Fibroblast of mammary gland (primary cell): ENCODE measurements around the gene AKAP7.

Experiments
- DNase-seq: peaks from one replicate; pipeline ENCODE4 v3.0.0-alpha.2; 2010; ENCODE audit warnings: low read depth
- H3K4me3 ChIP-seq: 2 replicates; pipeline ENCODE4 v1.5.1; 2011; ENCODE audit warnings: low read depth, mild to moderate bottlenecking, low read length, moderate library complexity; ENCODE audit not compliant: control insufficient read depth
- TF ChIP-seq, protein P1 (sequence below): conservative IDR thresholded peaks from 2 replicates; pipeline ENCODE4 v1.5.1; 2011; ENCODE audit warnings: low read depth, low read length, inconsistent platforms; ENCODE audit not compliant: control insufficient read depth, insufficient read depth

Gene AKAP7

DNA sequence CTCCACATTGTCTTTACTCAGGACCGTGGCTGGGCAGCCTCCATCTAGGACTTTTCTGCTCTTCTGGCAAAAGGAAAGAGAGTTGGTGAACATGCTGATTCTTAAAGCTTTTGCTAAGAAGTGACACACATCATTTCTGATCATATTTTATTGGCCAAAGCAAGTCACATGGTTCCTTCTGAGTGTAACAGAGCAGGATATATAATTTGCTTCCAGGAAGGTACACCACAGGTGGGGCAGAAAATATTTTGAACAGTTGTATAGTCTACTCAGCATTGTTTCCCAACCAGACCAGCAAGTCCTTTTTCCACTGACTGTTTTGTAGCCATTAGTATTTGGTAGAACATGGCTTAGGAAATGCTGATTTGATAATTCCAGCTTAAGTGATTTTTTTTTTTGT is 73.5 kb downstream of the AKAP7 start:
- H3K4me3 ChIP-seq = no peak overlapping the region
- DNase-seq = no peak
- TF ChIP-seq, protein P1, sequence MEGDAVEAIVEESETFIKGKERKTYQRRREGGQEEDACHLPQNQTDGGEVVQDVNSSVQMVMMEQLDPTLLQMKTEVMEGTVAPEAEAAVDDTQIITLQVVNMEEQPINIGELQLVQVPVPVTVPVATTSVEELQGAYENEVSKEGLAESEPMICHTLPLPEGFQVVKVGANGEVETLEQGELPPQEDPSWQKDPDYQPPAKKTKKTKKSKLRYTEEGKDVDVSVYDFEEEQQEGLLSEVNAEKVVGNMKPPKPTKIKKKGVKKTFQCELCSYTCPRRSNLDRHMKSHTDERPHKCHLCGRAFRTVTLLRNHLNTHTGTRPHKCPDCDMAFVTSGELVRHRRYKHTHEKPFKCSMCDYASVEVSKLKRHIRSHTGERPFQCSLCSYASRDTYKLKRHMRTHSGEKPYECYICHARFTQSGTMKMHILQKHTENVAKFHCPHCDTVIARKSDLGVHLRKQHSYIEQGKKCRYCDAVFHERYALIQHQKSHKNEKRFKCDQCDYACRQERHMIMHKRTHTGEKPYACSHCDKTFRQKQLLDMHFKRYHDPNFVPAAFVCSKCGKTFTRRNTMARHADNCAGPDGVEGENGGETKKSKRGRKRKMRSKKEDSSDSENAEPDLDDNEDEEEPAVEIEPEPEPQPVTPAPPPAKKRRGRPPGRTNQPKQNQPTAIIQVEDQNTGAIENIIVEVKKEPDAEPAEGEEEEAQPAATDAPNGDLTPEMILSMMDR = no peak

DNA sequence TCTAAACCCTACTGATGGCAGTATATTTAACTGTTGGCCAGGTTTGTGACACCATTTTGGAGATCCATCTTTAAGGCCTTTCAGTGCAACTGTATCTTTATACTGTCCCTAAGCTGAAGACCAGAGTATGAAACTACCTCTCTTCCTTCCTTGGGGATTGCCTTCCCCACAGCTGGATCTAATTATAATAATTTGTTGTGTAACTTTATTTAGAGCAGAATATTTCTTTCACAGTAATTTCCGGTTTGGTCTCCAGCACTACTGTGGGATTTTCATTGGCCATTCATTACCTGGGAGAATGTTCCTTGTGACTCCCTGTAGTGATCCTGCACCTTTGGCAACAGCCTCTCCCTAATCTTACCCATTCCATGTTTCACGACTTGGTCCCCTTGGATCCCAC is 75.2 kb downstream of the AKAP7 start:
- no peak overlapping the region for H3K4me3 ChIP-seq
- peak; percentile 58 for DNase-seq
- TF ChIP-seq, protein P1 = no peak

DNA sequence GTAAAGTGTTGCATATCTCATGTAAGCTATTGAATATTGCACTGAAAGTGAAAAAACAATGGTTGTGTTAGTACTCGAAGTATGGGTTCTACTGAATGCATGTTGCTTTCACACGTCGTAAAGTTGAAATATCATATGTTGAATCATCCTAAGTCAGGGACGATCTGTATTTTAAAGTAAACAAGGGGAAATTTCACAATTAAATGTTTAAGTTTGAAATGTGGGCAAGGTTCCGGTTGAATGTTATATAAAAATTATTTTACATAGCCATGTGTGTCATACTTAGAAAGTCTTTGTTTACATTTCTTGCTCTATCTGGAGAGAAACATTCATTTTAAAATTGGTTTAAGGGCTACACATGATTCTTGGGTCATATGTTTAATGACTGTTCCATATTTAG is 76.8 kb downstream of the AKAP7 start:
- DNase-seq = no peak
- TF ChIP-seq, protein P1 = no peak
- H3K4me3 ChIP-seq = no peak overlapping the region

DNA sequence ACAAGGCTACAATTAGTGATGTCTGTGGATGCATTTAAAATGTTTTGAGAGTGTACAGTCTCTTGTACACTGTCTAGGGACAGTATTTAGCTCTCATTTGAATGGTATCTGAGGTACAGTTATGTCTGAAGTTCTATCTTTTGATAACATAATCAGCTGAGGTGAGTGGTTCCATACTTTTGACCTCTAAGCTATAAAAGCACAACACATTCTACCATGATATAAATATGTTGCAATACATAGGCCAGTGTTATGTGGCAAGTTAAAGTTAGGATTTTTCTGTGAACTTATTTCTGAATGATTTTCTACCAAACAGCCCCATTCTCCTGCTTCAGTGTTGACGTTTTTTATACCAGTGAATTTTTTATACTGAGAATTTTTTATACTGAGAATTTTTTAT is 77.6 kb downstream of the AKAP7 start:
- H3K4me3 ChIP-seq = no peak overlapping the region
- TF ChIP-seq, protein P1 = no peak
- no peak for DNase-seq

DNA sequence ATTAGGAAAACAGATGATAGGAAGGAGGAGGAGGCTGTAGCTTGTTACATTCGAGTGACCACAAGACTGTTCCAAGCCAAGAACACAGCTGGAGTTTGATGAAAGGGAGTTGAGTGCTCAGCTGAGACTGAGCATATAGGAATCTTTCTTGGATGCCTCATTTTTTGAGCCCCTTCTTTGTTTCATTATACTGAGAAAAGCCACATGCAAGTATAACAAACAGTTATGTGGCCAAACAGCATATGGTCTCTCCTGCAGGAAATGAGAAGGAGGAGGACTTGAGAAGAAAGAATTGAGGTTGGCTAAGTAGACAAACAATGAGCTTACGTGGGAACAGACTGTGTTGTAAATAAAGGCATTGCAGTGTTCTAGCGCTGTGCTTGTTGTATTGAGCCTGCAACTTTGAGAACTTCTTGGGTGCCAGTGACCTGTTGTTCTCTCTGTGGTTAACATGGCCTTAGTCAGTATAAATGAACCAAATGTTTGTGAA is 78.3 kb downstream of the AKAP7 start:
- TF ChIP-seq, protein P1 = no peak
- peak; percentile 60 for DNase-seq
- no peak overlapping the region for H3K4me3 ChIP-seq

DNA sequence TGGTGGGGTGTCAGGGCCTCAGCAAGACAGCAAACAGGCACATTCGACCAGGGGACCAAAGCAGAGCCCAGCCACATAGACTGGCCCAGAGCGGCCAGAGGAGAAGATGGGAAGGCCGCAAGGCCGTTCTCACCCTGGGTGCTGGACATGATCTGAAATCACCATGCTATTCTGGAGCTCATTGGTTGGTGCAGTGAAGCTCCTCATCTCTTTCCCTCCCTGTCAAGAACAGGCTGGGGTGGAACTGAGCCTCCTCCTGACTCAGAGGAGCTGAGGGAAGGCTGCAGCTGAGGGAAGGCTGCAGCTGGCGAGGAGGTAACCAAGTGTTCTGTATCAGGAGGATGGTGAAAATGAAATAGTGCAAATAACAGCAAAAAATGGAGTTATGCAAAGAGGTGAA is 80.0 kb downstream of the AKAP7 start:
- H3K4me3 ChIP-seq = no peak overlapping the region
- TF ChIP-seq, protein P1 = no peak
- no peak for DNase-seq

DNA sequence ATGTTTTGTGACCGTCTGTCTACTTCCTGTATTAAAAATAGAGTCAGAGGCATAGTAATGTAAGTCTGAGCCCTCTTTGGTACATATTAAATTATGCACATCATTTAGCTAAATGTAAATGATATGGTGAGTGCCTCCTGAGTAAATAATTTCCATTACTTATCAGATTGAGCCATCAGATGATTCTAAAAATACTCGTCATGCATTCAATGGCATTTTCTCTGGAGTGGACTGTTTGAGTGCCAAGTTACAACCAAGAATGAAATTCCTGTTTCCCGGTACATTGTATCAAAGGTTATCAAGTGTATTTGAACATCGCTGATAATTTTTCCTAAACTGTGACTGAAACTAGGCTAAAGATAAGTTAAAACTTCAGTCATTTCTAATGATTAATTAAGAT is 81.0 kb downstream of the AKAP7 start:
- TF ChIP-seq, protein P1 = no peak
- H3K4me3 ChIP-seq = no peak overlapping the region
- DNase-seq = no peak
